ENCODE data around the gene CISH.

CISH gene

DNA sequence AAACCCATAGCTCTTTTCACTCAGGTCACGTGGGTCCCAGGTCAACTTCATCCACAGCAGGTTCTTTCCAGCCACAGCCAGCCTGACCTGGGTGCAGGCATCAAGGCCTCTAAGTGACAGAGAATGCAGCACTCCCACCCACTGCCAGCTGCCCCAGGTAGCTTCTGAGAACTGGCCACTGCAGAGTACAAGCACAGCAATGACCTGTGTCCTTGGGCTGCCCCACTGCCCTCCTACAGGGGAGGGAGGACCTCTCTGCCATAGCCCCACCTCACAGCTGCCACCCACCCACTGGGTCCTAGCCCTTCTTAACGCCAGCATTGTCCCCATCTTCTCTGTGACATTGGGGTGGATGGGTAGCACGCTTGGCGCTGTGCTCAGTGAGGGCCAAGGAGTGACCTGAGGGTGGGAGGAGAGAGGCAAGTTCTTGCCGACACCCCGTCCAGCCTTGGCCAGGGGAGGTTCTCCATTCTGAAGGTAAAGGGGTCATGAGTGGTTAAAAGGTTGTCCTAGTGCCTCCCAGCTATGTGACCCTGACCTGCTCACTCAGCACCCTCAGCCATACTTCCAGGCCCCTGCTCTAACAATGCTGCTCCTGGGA, 12.4 kb downstream of the CISH start:
- no peak for DNase-seq (ENCODE audit: low spot score)

GRCh38 chr3:50594253-50594785, 17.3 kb downstream of the CISH start:
- DNase-seq (ENCODE audit: low spot score) = no peak

DNA sequence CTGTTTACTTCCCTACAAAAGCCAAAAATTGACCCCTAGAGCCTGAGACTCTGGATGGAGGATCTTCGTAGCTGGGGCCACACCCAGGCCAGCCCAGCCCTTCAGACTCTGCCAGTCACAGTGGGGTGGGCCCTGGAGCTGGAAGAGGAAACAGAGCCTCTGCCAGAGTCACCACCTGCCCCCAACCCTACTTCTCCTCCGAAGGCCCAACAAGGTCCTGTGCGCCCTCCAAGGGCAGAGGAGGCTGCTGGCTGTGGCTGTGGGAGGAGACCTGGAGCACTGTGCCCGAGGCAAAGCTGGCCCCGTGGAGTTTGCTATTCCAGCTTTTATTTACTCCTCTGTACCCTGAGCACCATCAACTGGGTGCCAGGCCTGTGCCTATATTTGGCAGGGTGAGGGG, 19.0 kb downstream of the CISH start:
- no peak for DNase-seq (ENCODE audit: low spot score)

DNA sequence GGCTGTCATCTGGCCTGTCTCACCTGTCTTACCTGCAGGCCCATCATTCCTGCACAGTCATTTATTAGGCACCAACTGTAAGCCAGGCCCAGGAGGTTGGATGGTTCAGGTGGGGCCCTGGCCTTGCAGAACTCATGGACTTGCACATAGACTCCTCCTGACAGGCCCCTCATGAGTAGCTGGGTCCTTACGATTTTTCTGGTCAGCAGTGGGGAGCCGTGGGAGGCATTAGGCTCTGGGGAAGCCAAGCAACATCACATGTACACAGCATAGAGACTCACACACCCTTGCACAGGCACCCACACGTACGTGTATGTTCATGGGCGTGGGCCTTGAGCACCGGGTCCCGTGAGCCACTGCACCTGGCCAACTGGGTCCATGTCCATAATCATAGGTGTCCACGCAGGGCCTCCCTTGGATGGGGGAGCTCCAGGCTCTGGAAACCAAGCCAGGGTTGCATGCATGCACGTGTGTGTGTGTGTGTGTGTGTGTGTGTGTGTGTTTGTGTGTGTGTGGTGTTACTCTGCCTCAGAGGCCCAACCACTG, 20.3 kb downstream of the CISH start:
- DNase-seq (ENCODE audit: low spot score) = no peak

- DNase-seq (ENCODE audit: low spot score) = no peak
Measured at GRCh38 chr3:50588759-50589433, 22.7 kb downstream of the CISH start.

- no peak for DNase-seq (ENCODE audit: low spot score)
Measured at GRCh38 chr3:50587806-50588758, 23.5 kb downstream of the CISH start.

GRCh38 chr3:50587373-50587772, 24.2 kb downstream of the CISH start:
- DNase-seq (ENCODE audit: low spot score) = no peak

DNA sequence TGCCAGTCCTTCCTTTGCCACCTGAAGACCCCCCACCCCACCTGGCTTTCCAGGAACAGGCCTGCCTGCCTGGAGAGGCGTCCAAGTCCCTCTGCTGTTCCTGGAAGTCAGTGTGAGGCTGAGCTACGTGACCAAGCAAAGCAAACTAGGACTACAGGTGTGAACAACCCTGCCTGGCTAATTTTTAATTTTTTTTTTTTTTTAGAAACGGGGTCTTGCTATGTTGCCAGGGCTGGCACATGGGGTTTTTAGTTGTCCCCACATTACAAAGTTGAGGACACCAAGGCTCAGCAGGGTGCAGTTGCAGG, 24.9 kb downstream of the CISH start:
- no peak for DNase-seq (ENCODE audit: low spot score)

- DNase-seq (ENCODE audit: low spot score) = no peak
Measured at GRCh38 chr3:50585919-50586762, 25.4 kb downstream of the CISH start.

- DNase-seq (ENCODE audit: low spot score) = no peak
Measured at GRCh38 chr3:50584391-50584790, 27.2 kb downstream of the CISH start.

DNA sequence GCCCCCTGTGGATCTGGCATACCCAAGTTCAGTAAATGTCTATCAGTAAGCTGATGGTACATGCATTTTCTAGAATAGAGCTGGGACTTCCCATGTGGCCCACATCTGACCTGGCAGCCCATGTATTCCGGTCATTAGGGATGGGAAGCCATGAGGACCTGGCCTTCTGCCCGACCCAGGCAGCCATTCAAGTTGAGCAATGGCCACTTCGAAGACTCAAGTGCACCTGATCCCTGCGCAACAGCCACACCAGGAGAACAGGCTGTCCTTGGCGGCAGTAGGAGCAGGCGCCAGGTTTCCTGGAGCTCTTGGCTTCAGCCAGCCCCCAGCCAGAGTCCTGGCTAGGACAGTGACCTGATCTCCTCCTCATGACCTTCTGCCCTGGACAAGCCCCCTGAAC, 27.7 kb downstream of the CISH start:
- DNase-seq (ENCODE audit: low spot score) = no peak

DNA sequence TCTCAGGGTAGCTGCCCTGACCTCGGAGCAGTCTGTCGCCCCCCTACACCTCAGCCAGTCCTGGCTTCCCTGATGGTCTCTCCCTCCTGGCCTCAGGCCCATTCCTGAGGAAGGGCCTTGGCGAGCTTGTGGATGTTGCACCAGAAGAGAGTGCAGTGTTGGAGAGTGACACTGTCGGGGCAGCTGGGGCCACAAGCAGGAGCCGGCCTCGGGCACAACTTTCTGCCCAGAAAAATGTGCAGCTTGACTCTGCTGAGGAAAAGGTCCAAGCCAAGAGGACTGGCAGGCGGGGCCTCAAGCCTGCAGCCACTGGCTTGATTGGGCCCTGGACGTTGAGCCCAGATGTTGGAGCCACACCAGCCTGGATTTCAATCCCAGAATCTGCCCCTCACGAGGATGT, 29.5 kb downstream of the CISH start:
- no peak for DNase-seq (ENCODE audit: low spot score)

GRCh38 chr3:50581459-50581842, 30.1 kb downstream of the CISH start:
- DNase-seq (ENCODE audit: low spot score) = no peak

DNA sequence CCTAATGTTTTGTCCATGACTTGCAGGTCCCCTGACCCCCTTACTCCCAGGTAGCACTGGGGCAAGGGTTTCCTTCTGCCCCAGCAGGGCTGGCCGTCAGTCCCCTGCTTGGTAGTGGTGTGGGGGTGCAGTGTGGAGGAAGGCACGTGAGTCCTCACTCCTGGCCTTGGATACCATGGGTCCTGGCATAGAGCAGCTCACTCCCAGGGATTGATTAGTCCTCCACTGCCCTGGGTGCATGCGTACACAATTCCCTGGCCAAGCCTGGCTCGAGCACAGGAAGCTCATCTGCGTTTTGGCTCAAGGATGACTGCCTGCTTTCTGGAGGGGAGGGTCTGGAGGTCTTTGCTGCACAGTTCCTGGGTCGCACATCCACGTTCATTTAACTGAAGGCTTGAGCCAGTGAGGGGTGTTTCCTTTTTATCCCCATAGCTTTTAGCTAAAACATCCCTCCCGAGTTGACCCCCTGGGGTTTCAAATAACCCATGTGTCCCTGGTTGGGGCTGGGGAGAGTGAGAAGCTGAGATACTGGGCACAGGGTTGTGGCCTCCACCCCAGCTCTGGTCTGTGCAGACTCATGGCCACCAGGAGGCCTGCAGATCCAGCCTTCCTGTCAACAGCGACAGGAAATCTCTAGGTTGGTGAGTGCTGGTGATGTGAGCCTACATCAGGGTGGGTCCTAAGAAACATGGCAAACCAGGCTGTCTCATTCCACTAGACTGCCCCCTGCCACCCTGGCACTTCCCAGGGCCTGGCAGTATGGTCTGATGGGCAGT, 30.7 kb downstream of the CISH start:
- no peak for DNase-seq (ENCODE audit: low spot score)

- DNase-seq (ENCODE audit: low spot score) = no peak
Measured at GRCh38 chr3:50577348-50577747, 34.2 kb downstream of the CISH start.

- no peak for DNase-seq (ENCODE audit: low spot score)
Measured at GRCh38 chr3:50575372-50575771, 36.2 kb downstream of the CISH start.

GRCh38 chr3:50574444-50574831, 37.1 kb downstream of the CISH start:
- no peak for DNase-seq (ENCODE audit: low spot score)

GRCh38 chr3:50573566-50574443, 37.8 kb downstream of the CISH start:
- DNase-seq (ENCODE audit: low spot score) = no peak

DNA sequence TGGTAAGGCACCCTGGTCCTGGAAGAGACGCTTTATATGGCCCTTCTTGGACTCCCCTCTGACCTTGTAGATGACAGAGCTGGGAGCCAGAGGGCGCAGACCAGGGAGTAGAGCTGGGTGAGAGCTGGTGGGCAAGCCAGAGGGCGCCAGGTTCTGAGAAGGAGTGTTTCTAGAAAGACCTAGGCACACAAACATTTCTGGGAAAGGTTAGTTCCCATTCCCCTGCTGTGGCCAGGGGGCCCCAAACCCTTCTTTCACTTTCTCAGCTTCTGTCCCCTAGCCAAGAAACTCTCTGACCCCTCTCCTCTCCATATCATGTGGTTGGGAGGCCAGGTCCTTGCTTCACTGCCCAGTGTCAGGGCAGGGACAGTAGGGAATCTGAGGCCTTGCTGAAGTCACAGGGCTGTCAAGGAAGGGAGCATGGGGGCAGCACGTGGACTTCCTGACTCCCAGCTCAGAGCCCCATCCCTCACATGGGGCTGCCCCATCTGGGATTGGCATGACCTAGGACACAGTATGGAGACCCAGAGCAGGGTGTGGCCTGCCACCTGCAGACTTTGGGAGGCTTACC, 38.7 kb downstream of the CISH start:
- no peak for DNase-seq (ENCODE audit: low spot score)

- peak; percentile 61 for DNase-seq (ENCODE audit: low spot score)
Measured at GRCh38 chr3:50572158-50572557, 39.4 kb downstream of the CISH start.
